ENCODE measurements around the gene PPP1R3E.

PPP1R3E gene

GRCh38 chr14:23302290-23303225, at the start of gene PPP1R3E:
PPP1R3E (minus strand) TSS chr14:23302859; CDS start chr14:23302576, 283 bp downstream.
- TF ChIP-seq CTCF (IDR thresholded peaks at IDR 0.05; ENCODE audit: control insufficient read depth, insufficient read depth, low read depth, low read length, missing control alignments), result no peak
- H3K4me3 ChIP-seq (ENCODE audit: control insufficient read depth, low read depth, low read length), result peak within 1 kb of the TSS; percentile 75
- no peak for DNase-seq (ENCODE audit: low read depth)

- no peak for DNase-seq (ENCODE audit: low read depth)
- TF ChIP-seq CTCF (IDR thresholded peaks at IDR 0.05; ENCODE audit: control insufficient read depth, insufficient read depth, low read depth, low read length, missing control alignments), result no peak
- H3K4me3 ChIP-seq (ENCODE audit: control insufficient read depth, low read depth, low read length), result peak overlapping the region; percentile 84
These were observed 49.2 kb upstream of the PPP1R3E start for GRCh38 chr14:23351681-23352505.

GRCh38 chr14:23349156-23349845, 46.6 kb upstream of the PPP1R3E start:
- DNase-seq (ENCODE audit: low read depth), result no peak
- TF ChIP-seq CTCF (IDR thresholded peaks at IDR 0.05; ENCODE audit: control insufficient read depth, insufficient read depth, low read depth, low read length, missing control alignments), result no peak
- H3K4me3 ChIP-seq (ENCODE audit: control insufficient read depth, low read depth, low read length), result no peak overlapping the region

GRCh38 chr14:23348297-23348655, 45.6 kb upstream of the PPP1R3E start:
- no peak for TF ChIP-seq CTCF (IDR thresholded peaks at IDR 0.05; ENCODE audit: control insufficient read depth, insufficient read depth, low read depth, low read length, missing control alignments)
- no peak for DNase-seq (ENCODE audit: low read depth)
- H3K4me3 ChIP-seq (ENCODE audit: control insufficient read depth, low read depth, low read length), result no peak overlapping the region

GRCh38 chr14:23347406-23348296, 45.0 kb upstream of the PPP1R3E start:
- H3K4me3 ChIP-seq (ENCODE audit: control insufficient read depth, low read depth, low read length), result no peak overlapping the region
- no peak for DNase-seq (ENCODE audit: low read depth)
- no peak for TF ChIP-seq CTCF (IDR thresholded peaks at IDR 0.05; ENCODE audit: control insufficient read depth, insufficient read depth, low read depth, low read length, missing control alignments)
